ENCODE measurements around the gene C1QTNF2.

GRCh38 chr5:160341309-160341870, 29.0 kb downstream of the C1QTNF2 start:
- TF ChIP-seq YY1 (IDR thresholded peaks at IDR 0.05; ENCODE audit: low read depth, low read length) (no peak), NFIC (IDR thresholded peaks at IDR 0.05; ENCODE audit: low read depth, low read length) (no peak)

All from GM12878 (cell line).